GM21723 (cell line): Measurements from ENCODE around the gene ACTR5.
A peak's percentile ranks its signal among the peaks of the same experiment; 100 is the strongest.
"Not testable (repeated sequence)": the region's sequence is repeated elsewhere in the genome, so short reads cannot be mapped to it uniquely, and the experiment has no call there.

ENCODE experiments used
- ATAC-seq: cut with Tn5 transposase; IDR thresholded peaks from one replicate; pipeline ENCODE4 v1.9.1; 2021; ENCODE audit warnings: mild to moderate bottlenecking, moderate library complexity; ENCODE audit not compliant: unreplicated experiment

ACTR5 gene

GRCh38 chr20:38804682-38805501 lies 56.6 kb downstream of the ACTR5 start:
- peak; percentile 41 for ATAC-seq

GRCh38 chr20:38805502-38805957 lies 57.3 kb downstream of the ACTR5 start, which contains the start of gene PPP1R16B:
Gene PPP1R16B, plus strand, starts transcription at chr20:38805697. Its CDS starts 30,229 bp downstream, at chr20:38835926.
- ATAC-seq = peak; percentile 63

GRCh38 chr20:38805958-38806854 lies 57.9 kb downstream of the ACTR5 start:
- no peak for ATAC-seq

DNA sequence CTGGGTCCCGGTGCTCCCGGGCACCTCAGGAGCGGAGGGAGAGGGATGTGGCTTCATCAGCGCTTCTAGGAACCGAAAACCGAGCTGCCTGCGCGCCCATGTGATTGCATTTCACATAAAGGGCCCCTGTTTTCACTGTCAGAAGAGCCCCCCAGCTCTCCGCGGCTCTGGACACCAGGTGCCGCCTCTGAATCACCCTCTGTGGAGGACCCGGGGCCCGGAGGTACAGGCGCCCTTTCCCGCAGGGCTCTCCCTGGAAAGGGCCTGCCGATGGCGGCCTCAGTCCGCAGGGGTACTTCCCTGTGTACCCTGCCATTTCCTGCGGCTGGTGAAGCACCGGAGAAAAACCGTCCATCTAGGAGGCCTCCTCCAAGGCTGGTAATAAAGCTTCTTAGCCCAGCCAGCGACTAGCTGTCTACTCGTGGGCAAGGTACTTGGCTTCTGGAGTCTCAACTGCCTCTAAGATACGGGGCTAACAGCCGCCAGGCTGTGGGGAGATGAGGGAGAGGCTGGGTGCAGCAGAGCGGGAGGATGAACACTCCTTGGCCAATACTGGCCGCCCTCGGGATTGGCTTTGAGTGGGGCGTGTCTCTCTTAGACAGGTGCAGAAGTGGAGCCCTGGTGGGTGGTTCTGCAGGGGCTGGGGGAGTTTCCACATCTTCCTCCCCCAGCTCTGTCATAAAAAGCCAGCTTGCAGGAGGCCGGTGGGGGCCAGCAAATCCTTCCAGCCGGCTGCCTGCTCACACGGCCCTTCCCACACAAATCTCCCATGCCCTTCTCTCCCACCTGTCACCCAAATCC lies 58.8 kb downstream of the ACTR5 start:
- ATAC-seq = peak; percentile 34

GRCh38 chr20:38809942-38810341 lies 61.7 kb downstream of the ACTR5 start:
- no peak for ATAC-seq

GRCh38 chr20:38810926-38811630 lies 62.8 kb downstream of the ACTR5 start:
- ATAC-seq = no peak

DNA sequence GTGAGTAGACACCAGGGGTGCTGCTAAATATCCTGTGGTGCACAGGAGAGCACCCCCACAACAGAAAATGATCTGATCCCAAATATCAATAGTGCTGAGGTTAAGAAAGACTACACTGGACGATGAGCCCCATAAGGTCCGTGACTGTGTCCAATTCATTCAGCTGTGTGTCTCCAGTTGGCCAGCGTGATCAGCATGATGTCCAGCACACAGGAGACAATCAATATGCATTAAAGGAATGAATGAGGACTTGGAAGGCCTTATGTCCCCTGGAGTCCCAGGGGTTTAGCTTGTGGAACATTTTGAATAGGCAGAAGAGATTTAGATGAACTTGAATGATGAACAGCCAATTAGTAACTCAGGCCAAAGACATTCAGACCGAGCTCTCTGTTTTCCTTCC lies 63.5 kb downstream of the ACTR5 start:
- ATAC-seq = no peak

GRCh38 chr20:38812182-38812581 lies 63.9 kb downstream of the ACTR5 start:
- no peak for ATAC-seq

- no peak for ATAC-seq
Measured at GRCh38 chr20:38812709-38813573, 64.7 kb downstream of the ACTR5 start.

- ATAC-seq = not testable (repeated sequence)
Measured at GRCh38 chr20:38813574-38813962, 65.3 kb downstream of the ACTR5 start.

DNA sequence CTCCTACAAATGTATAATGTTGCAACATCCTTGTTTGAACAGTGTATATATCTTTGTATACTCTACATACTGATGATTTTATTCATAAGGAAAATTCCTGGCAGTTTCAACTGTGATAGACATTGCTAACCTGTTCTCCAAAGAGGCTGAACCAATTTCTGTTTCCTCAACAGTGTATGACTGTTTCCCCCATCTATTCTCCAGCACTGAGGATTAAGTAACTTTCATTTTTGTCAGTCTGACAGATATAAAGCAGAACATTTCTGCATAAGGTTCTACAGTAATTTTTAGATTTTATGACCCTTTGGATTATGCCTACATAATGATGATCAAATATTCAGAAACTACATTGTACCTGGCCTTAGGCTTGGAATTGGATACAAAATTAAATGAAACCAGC lies 67.2 kb downstream of the ACTR5 start:
- ATAC-seq = no peak

DNA sequence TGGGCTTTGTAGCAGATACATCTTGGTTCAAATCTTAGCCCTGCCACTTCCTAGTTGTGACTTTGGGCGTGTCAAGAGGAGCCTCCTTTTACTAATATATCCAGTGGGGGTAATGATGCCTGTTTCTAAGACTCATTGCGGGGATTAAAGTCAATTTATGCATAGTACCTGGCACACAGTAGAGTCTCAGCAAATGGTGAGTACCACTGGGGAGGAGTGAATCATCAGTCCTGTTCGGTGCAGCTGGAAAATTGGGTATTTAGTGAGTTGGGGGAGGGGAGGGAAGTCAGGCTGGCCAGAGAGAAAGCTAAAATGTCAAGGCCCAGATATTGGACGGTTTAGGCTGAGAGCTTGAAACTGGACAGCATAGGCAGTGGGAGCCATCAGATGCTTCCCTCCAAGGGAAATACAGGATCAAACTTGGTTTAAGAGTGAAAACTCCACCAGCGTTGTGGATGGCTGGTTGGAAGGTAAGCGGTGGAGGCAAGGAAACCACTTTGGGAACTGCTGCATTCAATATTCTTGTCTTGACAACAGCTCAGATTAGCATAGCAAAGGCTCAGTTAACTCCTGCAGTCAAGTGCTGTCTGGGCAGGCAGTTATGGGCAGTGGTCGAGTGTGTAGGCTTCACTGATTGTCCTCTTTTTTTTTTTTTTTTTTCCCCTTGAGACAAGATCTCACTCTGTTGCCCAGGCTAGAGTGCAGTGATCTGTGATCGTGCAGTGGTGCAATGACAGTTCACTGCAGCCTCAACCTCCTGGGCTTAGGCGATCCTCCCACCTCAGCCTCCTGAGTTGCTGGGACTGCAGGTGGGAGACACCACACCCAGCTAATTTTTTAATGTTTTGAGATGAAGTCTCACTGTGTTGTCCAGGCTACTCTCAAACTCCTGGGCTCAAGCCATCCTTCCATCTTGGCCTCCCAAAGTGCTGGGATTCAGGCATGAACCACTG lies 70.1 kb downstream of the ACTR5 start:
- ATAC-seq = no peak
